ENCODE measurements around the gene LTC4S.
"Not testable (repeated sequence)": the region's sequence is repeated elsewhere in the genome, so short reads cannot be mapped to it uniquely, and the experiment has no call there.

LTC4S gene

GRCh38 chr5:179793468-179794139 is at the start of gene LTC4S:
LTC4S (plus strand) TSS chr5:179793986; CDS start chr5:179794081, 95 bp downstream.
- DNase-seq (ENCODE audit: low spot score) = no peak

GRCh38 chr5:179744106-179744505 is 49.7 kb upstream of the LTC4S start:
- DNase-seq (ENCODE audit: low spot score) = not testable (repeated sequence)

- DNase-seq (ENCODE audit: low spot score) = no peak
These were observed 46.9 kb upstream of the LTC4S start for GRCh38 chr5:179746872-179747271.

- no peak for DNase-seq (ENCODE audit: low spot score)
These were observed 46.0 kb upstream of the LTC4S start for GRCh38 chr5:179747811-179748210.

- no peak for DNase-seq (ENCODE audit: low spot score)
These were observed 43.8 kb upstream of the LTC4S start for GRCh38 chr5:179749857-179750508.

GRCh38 chr5:179753971-179754370 is 39.8 kb upstream of the LTC4S start:
- no peak for DNase-seq (ENCODE audit: low spot score)

- no peak for DNase-seq (ENCODE audit: low spot score)
These were observed 38.8 kb upstream of the LTC4S start for GRCh38 chr5:179755022-179755421.

- DNase-seq (ENCODE audit: low spot score) = no peak
These were observed 34.8 kb upstream of the LTC4S start for GRCh38 chr5:179758955-179759354.

- DNase-seq (ENCODE audit: low spot score) = no peak
These were observed 33.9 kb upstream of the LTC4S start for GRCh38 chr5:179759581-179760551.

GRCh38 chr5:179762079-179762780 is 31.6 kb upstream of the LTC4S start:
- DNase-seq (ENCODE audit: low spot score) = peak; percentile 68

GRCh38 chr5:179762781-179763176 is 31.0 kb upstream of the LTC4S start:
- no peak for DNase-seq (ENCODE audit: low spot score)

GRCh38 chr5:179763215-179763945 is 30.4 kb upstream of the LTC4S start:
- peak; percentile 76 for DNase-seq (ENCODE audit: low spot score)

GRCh38 chr5:179764056-179764455 is 29.7 kb upstream of the LTC4S start:
- DNase-seq (ENCODE audit: low spot score) = no peak

- no peak for DNase-seq (ENCODE audit: low spot score)
These were observed 28.4 kb upstream of the LTC4S start for GRCh38 chr5:179765400-179765799.

- DNase-seq (ENCODE audit: low spot score) = no peak
These were observed 27.6 kb upstream of the LTC4S start for GRCh38 chr5:179766021-179766725.

- DNase-seq (ENCODE audit: low spot score) = no peak
These were observed 26.9 kb upstream of the LTC4S start for GRCh38 chr5:179766726-179767455.

- DNase-seq (ENCODE audit: low spot score) = no peak
These were observed 26.2 kb upstream of the LTC4S start for GRCh38 chr5:179767496-179768100.

- no peak for DNase-seq (ENCODE audit: low spot score)
These were observed 25.3 kb upstream of the LTC4S start for GRCh38 chr5:179768326-179769085.

GRCh38 chr5:179769271-179769670 is 24.5 kb upstream of the LTC4S start:
- no peak for DNase-seq (ENCODE audit: low spot score)

All from NAMALWA (cell line).